RKO (cell line): Measurements from ENCODE around the gene SMIM9.
A peak's percentile ranks its signal among the peaks of the same experiment; 100 is the strongest.
"Not testable (repeated sequence)": the region's sequence is repeated elsewhere in the genome, so short reads cannot be mapped to it uniquely, and the experiment has no call there.

Source experiments
- DNase-seq: peaks from one replicate; pipeline ENCODE4 v3.0.0-alpha.2; 2016; ENCODE audit warnings: low spot score

SMIM9 gene

GRCh38 chrX:154834562-154834961 is at the start of gene SMIM9:
TSS of gene SMIM9 (minus strand) at chrX:154834662. CDS start at chrX:154830856, 3,806 bp downstream.
- DNase-seq: no peak

GRCh38 chrX:154884069-154884468 is 49.6 kb upstream of the SMIM9 start:
- not testable (repeated sequence) for DNase-seq

- no peak for DNase-seq
Observed at GRCh38 chrX:154873329-154873728, 38.9 kb upstream of the SMIM9 start.

GRCh38 chrX:154868522-154868921 is 34.1 kb upstream of the SMIM9 start:
- DNase-seq: not testable (repeated sequence)

- no peak for DNase-seq
Observed at GRCh38 chrX:154855256-154855655, 20.8 kb upstream of the SMIM9 start.

GRCh38 chrX:154850957-154851611 is 16.6 kb upstream of the SMIM9 start:
- no peak for DNase-seq

GRCh38 chrX:154840856-154841255 is 6.4 kb upstream of the SMIM9 start:
- DNase-seq: peak; percentile 34

GRCh38 chrX:154836163-154836562 is 1.7 kb upstream of the SMIM9 start:
- no peak for DNase-seq

GRCh38 chrX:154833746-154834274 is 652 bp downstream of the SMIM9 start:
- no peak for DNase-seq

- DNase-seq: no peak
Observed at GRCh38 chrX:154829926-154830442, 4.5 kb downstream of the SMIM9 start.

GRCh38 chrX:154829134-154829533 is 5.3 kb downstream of the SMIM9 start:
- DNase-seq: no peak

GRCh38 chrX:154828016-154828408 is 6.5 kb downstream of the SMIM9 start:
- no peak for DNase-seq

- DNase-seq: no peak
Observed at GRCh38 chrX:154827194-154828015, 7.1 kb downstream of the SMIM9 start.

GRCh38 chrX:154825586-154825985 is 8.9 kb downstream of the SMIM9 start:
- DNase-seq: not testable (repeated sequence)

GRCh38 chrX:154824638-154825037 is 9.8 kb downstream of the SMIM9 start:
- no peak for DNase-seq

- no peak for DNase-seq
Observed at GRCh38 chrX:154822029-154822428, 12.4 kb downstream of the SMIM9 start.

- DNase-seq: no peak
Observed at GRCh38 chrX:154821523-154821922, 12.9 kb downstream of the SMIM9 start.

GRCh38 chrX:154819771-154820341 is 14.6 kb downstream of the SMIM9 start:
- no peak for DNase-seq

- no peak for DNase-seq
Observed at GRCh38 chrX:154818916-154819770, 15.3 kb downstream of the SMIM9 start.

- DNase-seq: not testable (repeated sequence)
Observed at GRCh38 chrX:154817048-154817618, 17.3 kb downstream of the SMIM9 start.

GRCh38 chrX:154816326-154816898 is 18.1 kb downstream of the SMIM9 start:
- DNase-seq: not testable (repeated sequence)
